GM19351 (cell line): ENCODE results near the gene TES.
"Not testable (repeated sequence)": the region's sequence is repeated elsewhere in the genome, so short reads cannot be mapped to it uniquely, and the experiment has no call there.

ENCODE experiments used
- ATAC-seq: cut with Tn5 transposase; IDR thresholded peaks from one replicate; pipeline ENCODE4 v1.9.1; 2021; ENCODE audit warnings: mild to moderate bottlenecking, moderate library complexity; ENCODE audit not compliant: unreplicated experiment

TES gene, protein sequence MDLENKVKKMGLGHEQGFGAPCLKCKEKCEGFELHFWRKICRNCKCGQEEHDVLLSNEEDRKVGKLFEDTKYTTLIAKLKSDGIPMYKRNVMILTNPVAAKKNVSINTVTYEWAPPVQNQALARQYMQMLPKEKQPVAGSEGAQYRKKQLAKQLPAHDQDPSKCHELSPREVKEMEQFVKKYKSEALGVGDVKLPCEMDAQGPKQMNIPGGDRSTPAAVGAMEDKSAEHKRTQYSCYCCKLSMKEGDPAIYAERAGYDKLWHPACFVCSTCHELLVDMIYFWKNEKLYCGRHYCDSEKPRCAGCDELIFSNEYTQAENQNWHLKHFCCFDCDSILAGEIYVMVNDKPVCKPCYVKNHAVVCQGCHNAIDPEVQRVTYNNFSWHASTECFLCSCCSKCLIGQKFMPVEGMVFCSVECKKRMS

DNA sequence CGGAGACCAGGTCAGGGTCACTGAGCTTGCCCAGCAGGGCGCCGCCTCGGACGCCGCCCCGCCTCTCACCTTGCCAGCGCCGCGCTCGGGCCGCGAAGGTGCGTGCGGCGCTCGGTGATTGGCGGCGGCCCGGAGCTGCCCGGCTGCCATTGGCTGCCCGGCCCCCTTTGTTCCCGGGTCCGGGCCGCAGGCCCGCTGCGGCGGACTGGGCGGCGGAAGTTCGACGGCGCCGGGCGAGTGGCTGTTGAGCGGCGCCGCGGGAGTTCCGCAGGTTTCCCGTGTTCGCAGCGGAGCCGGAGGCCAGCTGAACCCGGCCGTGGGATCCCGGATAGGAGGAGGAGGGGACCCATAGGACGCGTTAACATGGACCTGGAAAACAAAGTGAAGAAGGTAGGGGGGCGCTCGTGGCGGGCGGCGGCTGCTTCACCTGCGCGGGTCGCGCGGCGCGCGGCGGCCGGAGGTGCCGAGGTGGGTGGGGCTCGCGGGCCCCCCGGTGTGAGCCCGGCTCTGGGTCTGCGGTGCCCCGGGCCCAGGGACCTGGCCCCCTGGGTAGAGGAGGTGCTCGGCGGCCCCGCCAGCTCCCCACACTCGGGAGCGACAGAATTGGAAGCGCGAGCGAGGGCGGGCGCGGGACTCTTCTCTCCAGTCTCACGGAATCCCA, at the start of gene TES:
TSS of gene TES (plus strand) at position 195 of the 661 bp plus-strand sequence. CDS start at position 364, 169 bp downstream.
- ATAC-seq: peak; percentile 88

DNA sequence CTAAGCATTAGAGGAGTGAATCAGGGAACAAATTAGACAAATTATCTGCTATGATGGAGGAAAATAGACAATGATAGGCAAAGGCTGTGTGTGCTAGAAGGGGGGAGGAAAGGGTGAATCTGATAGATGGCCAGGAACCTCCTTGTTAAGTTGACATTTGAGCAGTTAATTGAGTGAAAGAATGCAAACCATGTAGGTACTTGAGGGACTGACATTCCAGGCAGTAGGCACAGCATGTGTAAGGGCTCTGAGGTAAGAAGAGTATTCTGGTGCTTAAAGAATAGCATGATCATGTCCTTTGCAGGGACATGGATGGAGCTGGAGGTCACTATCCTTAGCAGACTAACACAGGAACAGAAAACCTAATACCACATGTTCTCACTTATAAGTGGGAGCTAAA, 48.6 kb upstream of the TES start:
- ATAC-seq: no peak

DNA sequence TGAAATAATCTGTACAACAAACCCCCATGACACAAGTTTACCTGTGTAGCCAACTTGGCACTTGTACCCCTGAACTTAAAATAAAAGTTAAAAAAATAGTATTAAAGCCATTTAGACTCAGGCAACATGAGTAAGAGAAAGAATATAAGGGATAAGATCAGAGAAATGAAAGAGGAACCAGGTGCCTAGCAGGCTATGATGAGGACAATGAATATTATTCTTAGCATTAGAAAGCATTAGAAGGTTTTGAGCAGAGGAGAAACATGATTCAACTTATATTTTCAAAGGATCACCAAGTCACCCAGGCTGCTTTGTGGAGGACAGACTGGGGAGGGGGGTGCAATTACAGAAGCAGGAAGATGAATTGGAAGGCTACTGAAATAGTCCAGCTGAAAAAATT, 48.1 kb upstream of the TES start:
- ATAC-seq: peak; percentile 34

DNA sequence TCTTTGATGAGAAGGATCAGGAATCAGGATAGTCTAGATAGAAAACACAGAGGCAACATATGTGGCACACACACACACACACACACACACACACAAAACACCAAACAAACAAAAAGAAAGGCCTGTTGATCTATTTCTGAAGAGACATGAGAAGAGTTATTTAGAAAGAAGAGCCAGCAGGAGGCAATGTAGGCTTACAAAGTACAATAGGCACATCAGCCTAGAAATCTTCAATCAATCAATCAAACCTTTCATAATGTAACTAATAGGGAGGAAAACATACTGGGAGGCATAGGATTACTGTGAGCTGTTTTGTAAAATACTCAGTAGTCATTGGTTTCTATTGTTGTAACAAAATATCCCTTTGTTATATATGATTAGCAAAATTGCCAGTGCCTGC, 47.3 kb upstream of the TES start:
- ATAC-seq: no peak

DNA sequence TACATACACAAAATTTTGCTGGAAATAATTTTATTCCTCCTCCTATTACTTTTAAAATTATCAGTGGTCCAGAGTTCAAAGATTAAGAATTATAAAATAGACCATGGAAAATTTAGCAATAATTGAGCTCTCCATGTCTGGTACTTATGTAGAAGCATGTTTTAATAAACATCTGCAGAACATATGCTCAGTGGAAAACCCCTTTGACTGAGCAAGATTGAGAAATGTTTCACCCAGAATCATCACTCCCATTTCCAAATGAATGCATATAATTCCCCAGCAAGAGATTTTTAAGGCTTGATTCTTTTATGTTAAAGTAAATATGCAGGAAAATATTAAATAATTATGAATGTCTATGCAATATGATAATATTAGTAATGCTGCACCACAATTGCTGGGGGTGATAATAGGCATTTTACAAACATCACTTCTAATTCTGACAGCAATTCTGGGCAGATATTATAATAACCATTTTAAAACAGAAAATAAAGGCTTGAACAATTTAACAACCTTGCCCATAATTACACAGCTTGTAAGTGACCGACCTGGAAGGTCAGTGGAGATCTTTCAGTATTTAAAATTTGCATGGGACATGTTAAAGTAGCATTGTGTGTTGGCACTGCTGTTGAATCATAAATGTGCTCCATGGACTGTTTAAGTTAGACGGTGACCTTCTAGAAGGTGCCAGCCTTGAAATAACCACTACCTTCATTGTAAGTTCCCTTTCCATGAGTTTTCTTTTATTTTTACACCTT, 45.6 kb upstream of the TES start:
- ATAC-seq: no peak

DNA sequence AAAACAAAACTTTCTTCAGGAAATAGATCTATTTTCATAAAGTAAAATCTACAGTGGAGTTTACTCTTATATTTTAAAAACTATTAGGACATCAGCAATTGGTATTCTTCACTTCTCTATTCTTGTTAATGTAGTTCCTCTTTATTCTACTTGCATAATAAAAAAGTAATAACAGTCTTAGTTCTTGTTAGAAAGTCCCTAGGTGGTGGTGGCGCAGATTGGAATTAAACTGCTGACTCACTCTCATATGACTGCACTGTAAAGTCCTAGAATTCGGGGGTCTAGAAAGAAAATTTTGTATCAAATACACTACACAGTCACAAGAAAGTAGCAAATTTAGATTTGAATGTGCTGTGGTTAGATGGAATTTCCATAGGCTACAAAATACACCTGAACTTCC, 44.6 kb upstream of the TES start:
- peak; percentile 81 for ATAC-seq

DNA sequence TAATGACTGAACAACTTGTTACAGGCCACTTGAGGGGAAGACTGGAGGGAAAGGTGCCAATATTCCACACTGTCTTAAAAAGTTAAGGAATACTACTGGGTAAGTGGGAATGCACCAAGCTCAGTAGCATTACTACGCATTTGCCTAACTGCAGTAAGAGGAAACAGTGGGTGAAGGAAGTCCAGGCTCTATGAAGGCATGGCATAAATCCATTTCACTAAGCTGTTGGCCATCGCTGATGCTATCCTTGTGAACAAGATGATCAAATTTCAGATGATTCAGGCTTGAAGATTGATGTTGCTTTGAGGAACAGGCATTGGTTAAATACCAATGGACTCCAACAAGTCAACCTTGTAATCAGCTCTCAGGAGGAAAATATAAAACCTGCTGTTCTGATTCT, 44.2 kb upstream of the TES start:
- ATAC-seq: no peak

DNA sequence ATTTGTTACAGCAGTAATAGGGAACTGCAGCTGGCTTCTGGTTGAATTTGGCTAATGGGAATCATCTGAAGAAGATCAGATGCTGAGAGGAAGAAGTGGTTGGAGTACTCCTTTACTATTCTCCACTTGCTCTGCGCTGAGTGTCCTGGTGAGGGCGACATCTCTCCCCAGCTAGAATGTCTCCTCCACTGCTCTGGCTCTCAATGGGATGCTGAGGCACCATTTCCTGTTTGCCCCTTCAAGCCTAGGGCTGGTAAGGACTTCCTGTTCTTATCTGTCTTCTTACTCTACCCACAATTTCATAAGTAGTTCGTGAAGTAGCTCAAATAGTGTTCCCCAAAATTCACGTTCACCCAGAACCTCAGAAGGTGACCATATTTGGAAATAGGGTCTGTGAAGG, 43.2 kb upstream of the TES start:
- no peak for ATAC-seq

DNA sequence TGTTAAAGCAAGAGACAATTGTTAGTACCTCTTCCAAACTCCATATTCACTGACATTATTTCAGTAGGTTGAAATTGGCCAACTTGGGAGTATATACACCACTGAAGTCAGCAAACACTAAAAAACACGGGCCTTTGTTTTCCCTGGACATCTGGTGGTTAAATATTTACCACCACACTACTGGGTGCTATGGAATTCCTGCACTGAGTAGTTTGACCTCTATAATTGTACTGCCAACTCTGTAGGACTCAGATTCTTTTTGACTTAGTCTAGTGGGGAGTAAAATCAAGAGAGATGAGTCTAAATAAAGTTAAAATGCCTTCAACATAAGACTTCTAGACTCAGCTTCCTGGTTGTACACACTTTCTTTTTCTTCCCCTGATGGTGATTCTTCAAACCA, 41.3 kb upstream of the TES start:
- no peak for ATAC-seq

DNA sequence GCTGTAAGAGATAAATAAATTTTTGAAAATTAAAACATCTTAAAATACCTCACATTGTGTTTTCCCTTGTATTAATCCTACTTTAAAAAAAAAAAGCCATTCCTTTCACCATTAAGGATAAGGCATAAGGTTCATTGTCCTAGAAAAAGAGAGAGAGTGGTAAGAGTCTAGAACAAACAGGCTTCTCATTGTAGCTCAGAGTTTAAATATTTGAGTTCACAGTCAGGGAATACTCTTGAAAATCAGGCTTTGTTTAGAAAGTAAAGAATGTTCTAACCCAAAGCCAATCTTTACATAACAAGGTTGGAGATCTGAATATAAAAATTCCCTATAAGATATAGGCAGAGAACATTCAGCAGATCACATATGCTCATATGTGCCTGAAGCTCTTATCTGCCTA, 40.2 kb upstream of the TES start:
- ATAC-seq: no peak

DNA sequence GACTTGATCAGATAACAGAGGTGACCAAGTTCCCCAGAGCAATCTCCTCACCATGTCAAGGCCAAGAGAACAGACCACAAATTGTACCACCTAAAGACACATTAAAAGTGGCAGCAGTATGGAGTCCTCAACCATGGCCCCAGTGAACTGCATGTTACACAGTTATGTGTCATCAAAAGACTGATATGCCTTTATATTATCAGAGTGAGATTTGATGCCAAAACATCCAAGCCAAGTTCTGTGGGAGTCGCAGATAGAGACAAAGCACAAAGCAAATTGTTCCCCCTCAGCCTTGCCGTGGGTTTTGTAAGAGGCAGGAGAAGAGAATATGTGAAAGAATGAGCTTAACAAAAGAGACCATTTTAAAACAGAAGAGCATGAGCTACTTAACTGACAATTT, 39.2 kb upstream of the TES start:
- ATAC-seq: no peak

DNA sequence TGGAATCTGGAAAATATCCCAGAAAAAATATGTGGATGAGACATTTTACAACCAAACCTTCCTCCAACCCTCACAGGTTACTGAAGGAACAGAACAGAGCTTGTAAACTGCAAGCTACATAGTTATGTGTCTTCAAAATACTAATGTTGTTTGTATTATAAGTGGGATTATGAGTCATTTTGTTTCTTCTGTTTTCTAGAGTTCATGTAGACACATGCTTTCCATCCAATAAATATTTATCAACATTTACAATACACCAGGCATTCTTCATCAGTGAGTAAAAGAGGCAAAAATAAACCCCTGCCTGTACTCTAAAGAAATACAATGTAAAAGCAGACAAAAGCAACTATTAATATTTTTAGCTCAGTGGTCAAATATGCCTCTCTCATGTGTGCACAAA, 38.0 kb upstream of the TES start:
- no peak for ATAC-seq

DNA sequence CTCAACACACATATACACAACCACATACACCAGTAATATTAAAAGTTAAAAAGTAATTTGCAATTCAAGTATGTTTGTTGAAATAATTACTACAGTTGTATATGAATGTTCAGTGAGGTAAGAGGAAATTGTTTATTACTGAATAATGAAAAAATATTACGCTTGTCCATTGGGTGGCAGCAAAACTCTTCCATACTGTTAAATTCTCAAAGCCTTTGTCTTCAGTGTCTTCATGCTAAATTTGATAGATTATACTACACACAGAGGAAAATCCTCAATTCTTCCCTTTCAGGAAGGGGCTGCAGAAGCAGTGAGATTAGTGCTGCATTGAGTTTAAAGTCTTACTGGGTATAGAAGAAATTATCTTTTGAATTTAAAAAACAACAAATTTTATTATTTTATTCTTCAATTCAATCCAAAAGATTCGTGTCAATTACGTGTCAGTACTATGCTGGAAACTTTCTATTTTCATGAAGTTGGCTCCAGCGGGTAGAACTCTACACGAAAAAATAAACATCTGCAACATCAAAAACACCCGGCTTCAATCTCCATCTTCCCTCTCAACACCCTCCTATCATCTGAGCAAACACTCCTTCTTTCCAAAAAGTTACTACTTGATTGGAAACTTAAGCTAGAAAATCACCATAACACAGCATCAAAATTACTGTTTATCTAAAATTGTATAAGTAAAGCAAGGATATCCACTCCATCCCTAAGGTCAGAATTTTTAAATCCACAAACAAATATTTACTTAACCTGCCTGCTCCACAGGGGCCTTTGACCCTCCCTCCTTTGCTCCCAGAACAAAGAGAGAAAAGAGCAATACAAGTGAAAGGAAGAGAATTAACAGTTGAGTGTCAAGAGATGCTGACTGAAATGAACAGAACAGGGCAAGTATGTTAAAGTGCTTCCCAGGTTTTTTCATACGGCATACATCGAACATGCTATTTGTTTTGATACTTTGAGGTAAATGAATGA, 37.0 kb upstream of the TES start:
- ATAC-seq: peak; percentile 61

DNA sequence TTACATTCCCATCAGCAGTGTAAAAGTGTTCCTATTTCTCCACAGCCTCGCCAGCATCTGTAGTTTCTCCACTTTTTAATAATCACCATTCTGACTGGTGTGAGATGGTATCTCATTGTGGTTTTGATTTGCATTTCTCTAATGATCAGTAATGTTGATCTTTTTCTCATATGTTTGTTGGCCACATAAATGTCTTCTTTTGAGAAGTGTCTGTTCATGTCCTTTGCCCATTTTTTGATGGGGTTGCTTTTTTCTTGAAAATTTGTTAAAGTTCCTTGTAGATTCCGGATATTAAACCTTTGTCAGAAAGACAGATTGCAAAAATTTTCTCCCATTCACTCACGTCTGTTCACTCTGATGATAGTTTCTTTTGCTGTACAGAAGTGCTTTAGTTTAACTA, 35.2 kb upstream of the TES start:
- ATAC-seq: not testable (repeated sequence)

DNA sequence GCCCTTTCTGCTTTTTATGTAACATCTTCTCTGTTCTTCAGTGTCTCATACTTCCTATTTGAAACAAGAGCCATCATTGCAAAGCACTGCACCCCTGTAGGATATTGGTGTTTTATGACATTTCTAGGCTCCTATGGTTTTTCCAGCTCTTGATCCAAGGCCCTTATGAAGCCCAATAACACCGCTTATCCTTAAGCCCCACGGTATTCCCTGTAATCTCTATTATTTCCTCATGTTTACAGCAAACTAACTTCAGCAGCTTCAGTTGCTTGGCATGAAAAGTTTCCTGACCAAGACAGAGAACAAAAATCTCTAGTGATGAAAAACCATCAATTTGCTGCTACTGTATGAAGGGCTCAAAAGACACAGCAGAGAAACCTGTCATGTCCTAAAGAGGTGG, 34.1 kb upstream of the TES start:
- ATAC-seq: no peak

DNA sequence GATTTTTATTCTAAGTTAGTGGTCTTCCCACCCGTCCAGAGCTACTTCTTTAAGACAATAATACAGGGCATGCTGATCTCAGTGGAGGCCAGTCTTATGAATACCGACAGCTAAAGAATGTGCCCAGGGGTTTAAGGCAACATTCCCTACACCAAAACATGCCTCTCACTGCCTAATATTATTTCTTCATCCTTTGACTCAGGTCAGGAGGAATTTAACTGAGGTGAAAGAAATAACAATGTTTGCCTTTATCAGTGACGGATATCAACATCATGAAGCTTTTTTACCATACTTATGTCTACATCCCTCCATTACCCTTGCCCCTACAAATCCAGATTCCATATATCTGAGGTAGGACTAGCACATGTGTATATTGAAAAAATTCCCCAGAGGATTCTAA, 33.3 kb upstream of the TES start:
- no peak for ATAC-seq

DNA sequence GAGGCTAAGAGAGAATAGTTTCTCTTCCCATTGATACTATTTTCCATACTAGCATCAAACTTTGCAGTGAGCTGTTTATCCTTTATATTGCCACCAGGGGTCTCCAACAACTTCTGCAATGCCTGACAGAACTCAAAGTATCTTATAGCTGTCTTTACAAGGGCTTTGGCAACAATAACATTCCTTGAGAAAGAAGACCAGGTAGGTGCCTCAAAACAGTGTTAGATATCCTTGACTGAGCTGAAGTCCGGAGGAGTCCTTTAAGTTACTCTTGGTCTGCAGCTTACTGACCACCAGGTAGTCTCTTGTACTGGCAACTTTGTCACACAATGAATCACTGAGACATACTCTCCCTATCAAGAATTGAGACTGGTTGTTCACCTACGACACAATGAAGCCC, 30.0 kb upstream of the TES start:
- peak; percentile 95 for ATAC-seq

DNA sequence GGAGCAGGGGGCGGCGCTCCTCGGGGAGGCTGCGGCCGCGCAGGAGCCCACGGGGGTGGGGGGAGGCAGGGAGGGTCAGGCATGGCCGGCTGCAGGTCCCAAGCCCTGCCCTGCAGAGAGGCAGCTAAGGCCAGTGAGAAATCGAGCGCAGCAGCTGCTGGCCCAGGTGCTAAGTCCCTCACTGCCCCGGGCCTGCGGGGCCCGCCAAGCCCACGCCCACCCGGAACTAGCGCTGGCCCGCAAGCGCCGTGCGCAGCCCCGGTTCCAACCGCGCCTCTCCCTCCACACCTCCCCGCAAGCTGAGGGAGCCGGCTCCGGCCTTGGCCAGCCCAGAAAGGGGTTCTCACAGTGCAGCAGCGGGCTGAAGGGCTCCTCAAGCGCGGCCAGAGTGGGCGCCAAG, 28.3 kb upstream of the TES start:
- no peak for ATAC-seq

DNA sequence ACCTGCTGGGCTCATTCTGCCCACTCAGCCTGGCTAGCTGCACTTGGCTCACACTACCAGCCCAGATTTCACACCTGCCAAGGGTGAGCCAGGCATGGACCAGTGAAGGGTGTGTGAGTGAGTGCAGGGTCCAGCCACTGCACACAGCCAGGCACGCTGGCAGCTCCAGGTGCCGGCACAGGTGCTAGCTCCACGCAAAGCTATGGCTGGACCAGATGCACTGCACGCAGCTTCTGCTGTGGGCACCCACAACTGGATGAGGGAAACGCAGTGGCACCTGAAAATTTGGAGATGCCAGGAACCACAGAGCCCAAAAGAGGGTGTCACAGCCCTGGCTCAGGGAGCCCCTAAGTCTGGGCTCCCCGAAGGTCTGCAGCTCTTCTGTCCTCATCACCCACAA, 24.9 kb upstream of the TES start:
- ATAC-seq: no peak

DNA sequence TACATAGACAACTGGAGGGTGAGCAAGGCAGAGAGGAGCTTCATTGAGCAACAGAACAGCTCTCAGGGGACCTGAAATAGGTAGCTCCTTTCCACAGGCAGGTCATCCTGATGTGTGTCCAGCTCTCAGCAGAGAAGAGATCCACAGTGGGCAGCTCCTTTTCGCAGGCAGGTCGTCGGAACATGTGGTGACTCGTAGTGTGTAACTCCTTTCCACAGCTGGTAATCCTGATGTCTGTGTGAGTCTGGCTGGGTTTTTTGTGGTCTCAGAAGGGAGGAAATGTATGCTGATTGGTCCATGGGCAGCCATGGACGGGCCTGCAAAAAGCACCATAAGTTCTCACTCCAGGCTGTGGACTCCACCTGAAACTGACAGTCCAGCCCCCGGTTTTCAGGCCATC, 24.4 kb upstream of the TES start:
- no peak for ATAC-seq

DNA sequence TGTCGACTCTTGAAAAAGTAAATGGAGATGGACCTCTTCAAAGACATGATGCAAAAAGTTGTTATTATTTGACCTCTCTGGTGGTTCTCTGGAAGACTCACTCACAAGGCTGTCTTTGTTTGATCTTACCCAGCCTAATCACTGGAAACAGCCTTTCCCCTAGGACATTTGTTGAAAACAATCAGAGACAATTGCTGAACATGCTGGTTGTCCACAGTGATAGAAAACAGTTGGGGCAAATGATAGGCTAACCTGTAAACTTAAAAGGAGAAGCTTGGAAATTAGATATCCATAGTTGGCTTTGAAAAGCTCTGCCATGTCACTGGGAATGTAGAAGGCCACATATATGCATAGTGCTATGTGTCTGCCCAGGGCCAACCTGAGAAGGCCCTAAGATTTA, 22.9 kb upstream of the TES start:
- no peak for ATAC-seq
